ENCODE measurements around the gene TRIP12.

- TF ChIP-seq CTCF (IDR thresholded peaks at IDR 0.05) (no peak), POLR2A (IDR thresholded peaks at IDR 0.05) (no peak)
These were observed 100.5 kb downstream of the TRIP12 start for GRCh38 chr2:229821316-229821715.
